T-helper 17 cell (primary cell): ENCODE data around the gene RAD51B. TPM values are rescaled to one million over a fixed set of nuclear protein-coding genes. Genes with fewer than 3 reads are reported as not detected.

Source experiments
- ATAC-seq: fragments of 150-1000 bp; cut with Tn5 transposase; 2 replicates; pipeline ENCODE4 v1.10.0; 2021; ENCODE audit warnings: mild to moderate bottlenecking, moderate library complexity
- DNase-seq, 3 donors: peaks; one replicate each; pipeline versions ENCODE4 v3.0.0 to v3.0.0-alpha.2; 2020 to 2021
- H3K9me3 ChIP-seq: one replicate; pipeline ENCODE4 v1.7.0; 2013; ENCODE audit warnings: low read length, mild to moderate bottlenecking; ENCODE audit not compliant: control insufficient read depth, poor library complexity, severe bottlenecking
- H3K27ac Mint-ChIP-seq: one replicate; pipeline ENCODE4 v1.8.0; 2022; ENCODE audit warnings: mild to moderate bottlenecking, moderate library complexity, mixed read lengths
- H3K27me3 Mint-ChIP-seq: one replicate; pipeline ENCODE4 v1.8.0; 2022; ENCODE audit warnings: mixed read lengths
- H3K36me3 Mint-ChIP-seq: one replicate; pipeline ENCODE4 v1.8.0; 2022; ENCODE audit warnings: low read depth, mixed read lengths
- H3K4me1 Mint-ChIP-seq: one replicate; pipeline ENCODE4 v1.8.0; 2022; ENCODE audit warnings: mild to moderate bottlenecking, mixed read lengths
- H3K4me3 Mint-ChIP-seq: one replicate; pipeline ENCODE4 v1.8.0; 2022; ENCODE audit warnings: mild to moderate bottlenecking, moderate library complexity, mixed read lengths
- total RNA-seq, 4 donors: library from RNA in 2 of 4; stranded (reverse) in 2 of 4; gene quantifications; one replicate each; pipeline ENCODE4 v1.2.3 and lab custom pipeline; 2022 to 2026

RAD51B gene
- total RNA-seq, 2 donors from 2014 or later: 17.0 to 20.7 TPM

- H3K27ac Mint-ChIP-seq: no peak overlapping the region
- peaks cover 5% of the 10 kb centered on the region for H3K4me1 Mint-ChIP-seq
- no peaks in the 10 kb centered on the region for H3K27me3 Mint-ChIP-seq
- peaks cover 3% of the 10 kb centered on the region for H3K36me3 Mint-ChIP-seq
- DNase-seq (no peak), ATAC-seq (no peak)
- H3K4me3 Mint-ChIP-seq: no peak overlapping the region
- H3K9me3 ChIP-seq: no peaks in the 10 kb centered on the region
Measured at GRCh38 chr14:68461086-68461485, 641.5 kb downstream of the RAD51B start.

- Mint-ChIP-seq H3K36me3 (peaks cover 3% of the 10 kb centered on the region), H3K27ac (no peak overlapping the region)
Measured at GRCh38 chr14:68462683-68463082, 643.1 kb downstream of the RAD51B start.

GRCh38 chr14:68463299-68463698 is 643.7 kb downstream of the RAD51B start:
- ATAC-seq (no peak), DNase-seq (no peak)
- H3K4me1 Mint-ChIP-seq: peaks cover 9% of the 10 kb centered on the region
- H3K27me3 Mint-ChIP-seq: no peaks in the 10 kb centered on the region
- H3K36me3 Mint-ChIP-seq: peaks cover 3% of the 10 kb centered on the region
- H3K27ac Mint-ChIP-seq: no peak overlapping the region
- H3K9me3 ChIP-seq: no peaks in the 10 kb centered on the region
- no peak overlapping the region for H3K4me3 Mint-ChIP-seq

More at GRCh38 chr14:68462683-68463082, 643.1 kb downstream of the RAD51B start:
- H3K27me3 Mint-ChIP-seq: no peaks in the 10 kb centered on the region
- DNase-seq (no peak), ATAC-seq (no peak)
- H3K4me3 Mint-ChIP-seq: no peak overlapping the region
- H3K9me3 ChIP-seq: no peaks in the 10 kb centered on the region
- peaks cover 5% of the 10 kb centered on the region for H3K4me1 Mint-ChIP-seq

GRCh38 chr14:68463705-68464374 is 644.3 kb downstream of the RAD51B start:
- ATAC-seq (no peak), DNase-seq (no peak)
- Mint-ChIP-seq H3K27ac (no peak overlapping the region), H3K27me3 (no peaks in the 10 kb centered on the region), H3K4me3 (no peak overlapping the region), H3K36me3 (peaks cover 3% of the 10 kb centered on the region), H3K4me1 (peaks cover 11% of the 10 kb centered on the region)
- no peaks in the 10 kb centered on the region for H3K9me3 ChIP-seq

- no peaks in the 10 kb centered on the region for H3K9me3 ChIP-seq
- H3K4me3 Mint-ChIP-seq: no peak overlapping the region
- DNase-seq (no peak), ATAC-seq (no peak)
- H3K36me3 Mint-ChIP-seq: peaks cover 3% of the 10 kb centered on the region
- H3K4me1 Mint-ChIP-seq: peaks cover 12% of the 10 kb centered on the region
- H3K27me3 Mint-ChIP-seq: no peaks in the 10 kb centered on the region
- H3K27ac Mint-ChIP-seq: no peak overlapping the region
Measured at GRCh38 chr14:68464711-68465110, 645.1 kb downstream of the RAD51B start.

GRCh38 chr14:68466491-68466977 is 647.0 kb downstream of the RAD51B start:
- DNase-seq: no peak
- Mint-ChIP-seq H3K4me1 (peaks cover 14% of the 10 kb centered on the region), H3K36me3 (peaks cover 3% of the 10 kb centered on the region), H3K27me3 (no peaks in the 10 kb centered on the region), H3K4me3 (no peak overlapping the region), H3K27ac (no peak overlapping the region)
- no peak for ATAC-seq
- H3K9me3 ChIP-seq: no peaks in the 10 kb centered on the region

- Mint-ChIP-seq H3K4me1 (peaks cover 14% of the 10 kb centered on the region), H3K4me3 (no peak overlapping the region), H3K27ac (no peak overlapping the region), H3K36me3 (peaks cover 3% of the 10 kb centered on the region), H3K27me3 (no peaks in the 10 kb centered on the region)
- ATAC-seq: no peak
- DNase-seq: no peak
- H3K9me3 ChIP-seq: no peaks in the 10 kb centered on the region
Measured at GRCh38 chr14:68467425-68467824, 647.8 kb downstream of the RAD51B start.

- H3K27ac Mint-ChIP-seq: peak overlapping the region; percentile 67
- H3K4me1 Mint-ChIP-seq: peaks cover 14% of the 10 kb centered on the region
- H3K4me3 Mint-ChIP-seq: peak overlapping the region; percentile 28
- no peaks in the 10 kb centered on the region for H3K27me3 Mint-ChIP-seq
- peaks cover 3% of the 10 kb centered on the region for H3K36me3 Mint-ChIP-seq
- peak; percentile 69 for ATAC-seq
- no peaks in the 10 kb centered on the region for H3K9me3 ChIP-seq
- no peak for DNase-seq
Measured at GRCh38 chr14:68468437-68469207, 649.0 kb downstream of the RAD51B start.

- ATAC-seq (no peak), DNase-seq (no peak)
- no peaks in the 10 kb centered on the region for H3K27me3 Mint-ChIP-seq
- peaks cover 3% of the 10 kb centered on the region for H3K36me3 Mint-ChIP-seq
- H3K9me3 ChIP-seq: no peaks in the 10 kb centered on the region
- peaks cover 14% of the 10 kb centered on the region for H3K4me1 Mint-ChIP-seq
- H3K4me3 Mint-ChIP-seq: no peak overlapping the region
- peak overlapping the region; percentile 67 for H3K27ac Mint-ChIP-seq
Measured at GRCh38 chr14:68469208-68469713, 649.7 kb downstream of the RAD51B start.

- ATAC-seq: no peak
- Mint-ChIP-seq H3K27ac (peak overlapping the region; percentile 67), H3K27me3 (no peaks in the 10 kb centered on the region), H3K4me3 (no peak overlapping the region), H3K4me1 (peaks cover 11% of the 10 kb centered on the region), H3K36me3 (no peaks in the 10 kb centered on the region)
- no peaks in the 10 kb centered on the region for H3K9me3 ChIP-seq
- DNase-seq: no peak
Measured at GRCh38 chr14:68470361-68470760, 650.8 kb downstream of the RAD51B start.

GRCh38 chr14:68471029-68471963 is 651.7 kb downstream of the RAD51B start:
- peak overlapping the region; percentile 67 for H3K27ac Mint-ChIP-seq

GRCh38 chr14:68471964-68472508 is 652.5 kb downstream of the RAD51B start:
- ATAC-seq (no peak), DNase-seq (no peak)
- Mint-ChIP-seq H3K27ac (no peak overlapping the region), H3K4me3 (no peak overlapping the region), H3K4me1 (peaks cover 11% of the 10 kb centered on the region), H3K27me3 (no peaks in the 10 kb centered on the region), H3K36me3 (no peaks in the 10 kb centered on the region)
- no peaks in the 10 kb centered on the region for H3K9me3 ChIP-seq

More at GRCh38 chr14:68471029-68471963, 651.7 kb downstream of the RAD51B start:
- Mint-ChIP-seq H3K27me3 (no peaks in the 10 kb centered on the region), H3K36me3 (no peaks in the 10 kb centered on the region), H3K4me1 (peaks cover 11% of the 10 kb centered on the region), H3K4me3 (no peak overlapping the region)
- ATAC-seq (no peak), DNase-seq (no peak)
- no peaks in the 10 kb centered on the region for H3K9me3 ChIP-seq
